Esophagus (tissue), 2 donors: ENCODE data around the gene GTF3C1. TPM values are rescaled to one million over a fixed set of nuclear protein-coding genes. Genes with fewer than 3 reads are reported as not detected.

ENCODE experiments used
- H3K27ac ChIP-seq, 2 donors: one replicate each; pipeline ENCODE4 v1.5.1; 2013; ENCODE audit warnings: low read depth in 2 of 2, mild to moderate bottlenecking in 2 of 2, inconsistent platforms in 1 of 2, low read length in 1 of 2, moderate library complexity in 1 of 2
- H3K27me3 ChIP-seq, 2 donors: one replicate each; pipeline ENCODE4 v1.6.1; 2013; ENCODE audit warnings: low read length in 2 of 2, control low read depth in 1 of 2, mild to moderate bottlenecking in 1 of 2; ENCODE audit not compliant: insufficient read depth in 2 of 2, control insufficient read depth in 1 of 2
- H3K36me3 ChIP-seq, 2 donors: one replicate each; pipeline ENCODE4 v1.6.1; 2013; ENCODE audit warnings: low read length in 1 of 2; ENCODE audit not compliant: control insufficient read depth in 2 of 2, insufficient read depth in 2 of 2
- H3K4me1 ChIP-seq, 2 donors: one replicate each; pipeline ENCODE4 v1.6.1; 2013; ENCODE audit warnings: low read length in 1 of 2; ENCODE audit not compliant: control insufficient read depth in 2 of 2, insufficient read depth in 2 of 2
- H3K4me3 ChIP-seq, 2 donors: one replicate each; pipeline ENCODE4 v1.5.1; 2013; ENCODE audit warnings: low read length in 2 of 2, mild to moderate bottlenecking in 2 of 2, low read depth in 1 of 2, moderate library complexity in 1 of 2
- H3K9me3 ChIP-seq, 2 donors: one replicate each; pipeline ENCODE4 v1.6.1; 2013; ENCODE audit warnings: mild to moderate bottlenecking in 2 of 2, low read depth in 1 of 2, low read length in 1 of 2, moderate library complexity in 1 of 2; ENCODE audit not compliant: control insufficient read depth in 2 of 2, insufficient read depth in 1 of 2
- WGBS, 2 donors: extraction: QIAGEN DNeasy Blood & Tissue Kit; methylation state at CpG; one replicate each; pipeline ENCODE4 v1.1.7; 2013; 5-methylcytosine and 5-hydroxymethylcytosine counted together
- polyA plus RNA-seq, 2 donors: library from polyadenylated mRNA; stranded (reverse); fragments of 200-250 nt; gene quantifications; one replicate each; pipeline ENCODE4 v1.2.3, GENCODE V29; 2013
- donor health status: healthy with polysubstance abuse.
- donor health status: Bipolar disorder and iron deficiency.

GTF3C1 gene
- polyA plus RNA-seq, 2 donors: 85.4 to 109 TPM

DNA sequence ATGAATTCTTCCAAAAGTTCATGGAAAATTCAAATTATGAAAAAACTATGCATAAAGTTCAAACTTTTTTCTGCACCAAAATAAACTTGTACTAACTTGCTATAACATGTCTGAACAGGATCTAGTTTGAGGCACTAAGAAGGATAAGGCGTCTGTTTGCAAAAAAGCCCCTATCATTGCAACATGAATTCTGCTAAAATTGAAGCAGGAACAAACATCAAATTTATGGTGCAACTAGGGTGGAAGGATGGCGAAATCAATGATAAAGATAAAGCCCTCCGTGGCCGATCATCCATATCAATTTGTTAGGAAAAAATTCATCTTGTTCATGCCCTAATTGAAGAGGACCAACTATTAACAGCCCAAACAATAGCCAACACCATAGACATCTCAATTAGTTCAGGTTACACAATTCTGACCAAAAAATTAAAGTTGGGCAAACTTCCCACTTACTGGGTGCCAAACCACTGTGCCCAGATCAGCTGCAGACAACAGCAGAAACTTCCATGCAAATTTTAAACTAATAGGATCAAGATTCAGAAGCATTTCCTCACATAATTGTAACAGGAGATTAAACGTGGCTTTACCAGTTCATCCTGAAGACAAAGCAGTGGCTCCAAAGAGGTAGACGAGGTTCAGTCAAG is 134.8 kb downstream of the GTF3C1 start:
- H3K27me3 ChIP-seq: no peaks in the 10 kb centered on the region
- WGBS, 2 donors: 64% methylated on average over 6 of the region's 6 CpGs
- H3K36me3 ChIP-seq: no peaks in the 10 kb centered on the region
- no peaks in the 10 kb centered on the region for H3K4me1 ChIP-seq
- no peaks in the 10 kb centered on the region for H3K9me3 ChIP-seq
- no peak overlapping the region for H3K4me3 ChIP-seq
- H3K27ac ChIP-seq: no peak overlapping the region

GRCh38 chr16:27413956-27414355 is 135.8 kb downstream of the GTF3C1 start:
- 82 to 92% methylated on average over 2 of the region's 2 CpGs for WGBS, 2 donors
- Histone ChIP-seq H3K36me3 (no peaks in the 10 kb centered on the region), H3K27ac (no peak overlapping the region), H3K9me3 (no peaks in the 10 kb centered on the region), H3K27me3 (no peaks in the 10 kb centered on the region), H3K4me1 (no peaks in the 10 kb centered on the region), H3K4me3 (no peak overlapping the region)

DNA sequence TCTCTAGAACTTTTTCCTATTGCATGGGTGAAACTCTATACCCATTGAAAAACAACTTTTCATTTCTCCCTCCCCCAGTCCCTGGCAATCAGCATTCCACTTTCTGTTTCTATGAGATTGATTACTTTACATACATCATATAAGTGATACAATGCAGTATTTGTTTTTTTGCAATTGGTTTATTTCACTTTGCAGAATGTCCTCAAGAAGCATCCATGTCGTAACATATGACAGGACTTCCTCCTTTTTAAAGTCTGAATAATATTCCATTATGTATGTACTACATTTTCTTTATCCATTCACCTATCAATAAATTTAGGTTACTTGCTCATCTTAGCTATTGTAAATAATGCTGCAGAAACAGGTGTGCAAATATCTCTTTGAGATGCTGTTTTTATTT is 139.0 kb downstream of the GTF3C1 start:
- Histone ChIP-seq H3K4me1 (no peaks in the 10 kb centered on the region), H3K36me3 (no peaks in the 10 kb centered on the region), H3K4me3 (no peak overlapping the region), H3K27ac (no peak overlapping the region), H3K27me3 (no peaks in the 10 kb centered on the region), H3K9me3 (no peaks in the 10 kb centered on the region)
- 87 to 88% methylated on average over 1 of the region's 1 CpG for WGBS, 2 donors

Other genes starting within 250 kb of the GTF3C1 start
- gene IL4R, start 235.9 kb downstream of the GTF3C1 start, polyA plus RNA-seq: 10 to 100 TPM; 51.1 to 60.0 TPM
- under 1 TPM; 0.19 to 0.24 TPM for gene IL21R, start 147.7 kb downstream of the GTF3C1 start, polyA plus RNA-seq
- gene KATNIP, start 231 bp upstream of the GTF3C1 start, polyA plus RNA-seq: 10 to 100 TPM; 13.8 to 20.2 TPM